Fibroblast of lung (primary cell): ENCODE measurements around the gene PPP1R12A. TPM values are rescaled to one million over a fixed set of nuclear protein-coding genes. Genes with fewer than 3 reads are reported as not detected.

Experiments
- DNase-seq, 2 donors: peaks; one replicate each; pipeline versions ENCODE4 v3.0.0 to v3.0.0-alpha.2; 2010; ENCODE audit warnings: low read depth in 2 of 2
- H2AFZ ChIP-seq: 2 replicates; pipeline ENCODE4 v1.5.1; 2012; ENCODE audit warnings: low read length, control low read depth, inconsistent platforms
- H3K27ac ChIP-seq: 2 replicates; pipeline ENCODE4 v1.5.1; 2011; ENCODE audit warnings: low read length, control low read depth; ENCODE audit not compliant: insufficient read depth
- H3K27me3 ChIP-seq: 2 replicates; pipeline ENCODE4 v1.5.1; 2011; ENCODE audit warnings: mild to moderate bottlenecking, low read length; ENCODE audit not compliant: control insufficient read depth, insufficient read depth
- H3K36me3 ChIP-seq: 2 replicates; pipeline ENCODE4 v1.5.1; 2011; ENCODE audit warnings: low read length; ENCODE audit not compliant: control insufficient read depth, insufficient read depth
- H3K4me1 ChIP-seq: 2 replicates; pipeline ENCODE4 v1.5.1; 2011; ENCODE audit warnings: low read length; ENCODE audit not compliant: control insufficient read depth, insufficient read depth; ENCODE audit errors: extremely low read depth
- H3K4me2 ChIP-seq: 2 replicates; pipeline ENCODE4 v1.5.1; 2011; ENCODE audit warnings: low read length, control low read depth; ENCODE audit not compliant: insufficient read depth; ENCODE audit errors: extremely low read depth
- H3K4me3 ChIP-seq, 4 experiments: fragments of 200-600 bp in 1 of 4; sonication (generic) in 1 of 4; replicated peaks in 1 of 4; 2 replicates each; pipeline ENCODE4 v1.5.1; 2011 to 2016; ENCODE audit warnings: low read length in 4 of 4, low read depth in 3 of 4, mild to moderate bottlenecking in 3 of 4, control low read depth in 2 of 4, inconsistent platforms in 1 of 4, mixed read lengths in 1 of 4; ENCODE audit not compliant: insufficient read depth in 1 of 4; ENCODE audit errors: control extremely low read depth in 1 of 4
- H3K79me2 ChIP-seq: 2 replicates; pipeline ENCODE4 v1.5.1; 2012; ENCODE audit warnings: mild to moderate bottlenecking, low read length, inconsistent platforms; ENCODE audit not compliant: control insufficient read depth, insufficient read depth
- H3K9ac ChIP-seq: 2 replicates; pipeline ENCODE4 v1.5.1; 2011; ENCODE audit warnings: mild to moderate bottlenecking, low read length, control low read depth; ENCODE audit not compliant: insufficient read depth
- H3K9me3 ChIP-seq: 2 replicates; pipeline ENCODE4 v1.5.1; 2012; ENCODE audit warnings: low read depth, low read length; ENCODE audit not compliant: control insufficient read depth, insufficient read depth
- H4K20me1 ChIP-seq: 2 replicates; pipeline ENCODE4 v1.5.1; 2011; ENCODE audit warnings: low read length; ENCODE audit not compliant: control insufficient read depth, insufficient read depth; ENCODE audit errors: extremely low read depth
- CTCF ChIP-seq, 2 donors: IDR thresholded peaks in 1 of 2; conservative IDR thresholded peaks in 1 of 2; 1 replicate in 1 of 2; 2 replicates in 1 of 2; pipeline ENCODE4 v1.5.1; 2011 to 2012; ENCODE audit warnings: low read length in 2 of 2, control low read depth in 1 of 2, inconsistent platforms in 1 of 2, low read depth in 1 of 2, mild to moderate bottlenecking in 1 of 2
- EZH2 ChIP-seq: IDR thresholded peaks from 2 replicates; pipeline ENCODE4 v1.5.1; 2012; ENCODE audit warnings: low read length, control low read depth, mild to moderate bottlenecking; ENCODE audit errors: missing control alignments
- polyA plus RNA-seq, 2 donors: library from polyadenylated mRNA; depleted of rRNA in 1 of 2; stranded (reverse) in 1 of 2; unstranded in 1 of 2; fragments of >200 nt; gene quantifications; 2 replicates each; pipeline ENCODE4 v1.2.1, GENCODE V29; 2011 to 2012; ENCODE audit warnings: missing spikeins in 1 of 2
- total RNA-seq: library from RNA; depleted of rRNA; stranded (reverse); fragments of >200 nt; gene quantifications from 2 replicates; pipeline ENCODE4 v1.2.1, GENCODE V29; 2014

Gene PPP1R12A
- total and polyA plus RNA-seq, 2 donors (not counting 1 experiment from before 2014, with no cell fraction given): 94.9 to 139 TPM

GRCh38 chr12:79827484-79827883, 107.4 kb downstream of the PPP1R12A start:
- Histone ChIP-seq H3K4me2 (no peak overlapping the region), H4K20me1 (no peaks in the 10 kb centered on the region), H3K4me1 (no peaks in the 10 kb centered on the region), H2AFZ (no peak overlapping the region), H3K36me3 (peaks cover 2% of the 10 kb centered on the region), H3K9me3 (no peaks in the 10 kb centered on the region), H3K27ac (no peak overlapping the region), H3K9ac (no peak overlapping the region), H3K4me3 (no peak overlapping the region), H3K79me2 (peaks cover 7% of the 10 kb centered on the region), H3K27me3 (no peaks in the 10 kb centered on the region)
- TF ChIP-seq EZH2 (no peak), CTCF (conservative IDR thresholded peaks at IDR 0.05 in 1 of 2, IDR thresholded peaks at IDR 0.05 in 1 of 2; ENCODE audit: low read depth in 1 of 2, low read length in 2 of 2) (no peak)
- no peak for DNase-seq

- H4K20me1 ChIP-seq: no peaks in the 10 kb centered on the region
- H3K27ac ChIP-seq: no peak overlapping the region
- no peaks in the 10 kb centered on the region for H3K36me3 ChIP-seq
- no peaks in the 10 kb centered on the region for H3K27me3 ChIP-seq
- H3K4me2 ChIP-seq: no peak overlapping the region
- H3K9me3 ChIP-seq: no peaks in the 10 kb centered on the region
- no peak overlapping the region for H3K4me3 ChIP-seq
- H3K9ac ChIP-seq: no peak overlapping the region
- TF ChIP-seq CTCF (conservative IDR thresholded peaks at IDR 0.05 in 1 of 2, IDR thresholded peaks at IDR 0.05 in 1 of 2; ENCODE audit: low read depth in 1 of 2, low read length in 2 of 2): no peak
- no peak for TF ChIP-seq EZH2
- H3K79me2 ChIP-seq: peaks cover 5% of the 10 kb centered on the region
- no peak for DNase-seq
- H2AFZ ChIP-seq: no peak overlapping the region
- no peaks in the 10 kb centered on the region for H3K4me1 ChIP-seq
Observed at GRCh38 chr12:79826267-79827128, 108.4 kb downstream of the PPP1R12A start.

GRCh38 chr12:79822475-79822874, 112.4 kb downstream of the PPP1R12A start:
- Histone ChIP-seq H3K27me3 (no peaks in the 10 kb centered on the region), H3K4me3 (no peak overlapping the region), H3K4me2 (no peak overlapping the region), H3K9me3 (no peaks in the 10 kb centered on the region), H3K79me2 (peaks cover 3% of the 10 kb centered on the region), H2AFZ (no peak overlapping the region), H3K4me1 (no peaks in the 10 kb centered on the region), H4K20me1 (no peaks in the 10 kb centered on the region), H3K36me3 (peaks cover 1% of the 10 kb centered on the region), H3K9ac (no peak overlapping the region), H3K27ac (no peak overlapping the region)
- no peak for DNase-seq
- TF ChIP-seq EZH2 (no peak), CTCF (conservative IDR thresholded peaks at IDR 0.05 in 1 of 2, IDR thresholded peaks at IDR 0.05 in 1 of 2; ENCODE audit: low read depth in 1 of 2, low read length in 2 of 2) (no peak)
